ENCODE results near the gene PCDH1.
"Not testable (repeated sequence)": the region's sequence is repeated elsewhere in the genome, so short reads cannot be mapped to it uniquely, and the experiment has no call there.

The PCDH1 gene

GRCh38 chr5:141898448-141899049 is 20.3 kb upstream of the PCDH1 start:
- Histone ChIP-seq H3K79me2 (no peaks in the 10 kb centered on the region), H3K27ac (no peak overlapping the region), H3K4me1 (peaks cover 8% of the 10 kb centered on the region), H3K4me2 (ENCODE audit: low read length) (no peak overlapping the region), H3K27me3 (ENCODE audit: control insufficient read depth, insufficient read depth, low read length) (no peaks in the 10 kb centered on the region), H3K4me3 (ENCODE audit: low read depth, low read length) (no peak overlapping the region), H2AFZ (no peak overlapping the region), H3K9me3 (ENCODE audit: control insufficient read depth, low read length) (no peaks in the 10 kb centered on the region), H3K36me3 (ENCODE audit: control insufficient read depth, insufficient read depth, low read length) (no peaks in the 10 kb centered on the region), H3K9ac (no peak overlapping the region)
- no peak for TF ChIP-seq CTCF (IDR thresholded peaks at IDR 0.05)

- Histone ChIP-seq H3K79me2 (no peaks in the 10 kb centered on the region), H3K9me3 (ENCODE audit: control insufficient read depth, low read length) (no peaks in the 10 kb centered on the region), H3K36me3 (ENCODE audit: control insufficient read depth, insufficient read depth, low read length) (no peaks in the 10 kb centered on the region), H3K4me3 (ENCODE audit: low read depth, low read length) (no peak overlapping the region), H3K27ac (no peak overlapping the region), H3K4me2 (ENCODE audit: low read length) (no peak overlapping the region), H3K9ac (no peak overlapping the region), H2AFZ (no peak overlapping the region), H3K27me3 (ENCODE audit: control insufficient read depth, insufficient read depth, low read length) (no peaks in the 10 kb centered on the region), H3K4me1 (peaks cover 8% of the 10 kb centered on the region)
- TF ChIP-seq CTCF (IDR thresholded peaks at IDR 0.05) = no peak
Measured at GRCh38 chr5:141897425-141897824, 19.2 kb upstream of the PCDH1 start.

GRCh38 chr5:141890429-141890828 is 12.2 kb upstream of the PCDH1 start:
- not testable (repeated sequence) for H3K4me2 ChIP-seq (ENCODE audit: low read length); H3K36me3 ChIP-seq (ENCODE audit: control insufficient read depth, insufficient read depth, low read length); H3K27ac ChIP-seq; H3K4me1 ChIP-seq; H2AFZ ChIP-seq; H3K9ac ChIP-seq; H3K27me3 ChIP-seq (ENCODE audit: control insufficient read depth, insufficient read depth, low read length); H3K9me3 ChIP-seq (ENCODE audit: control insufficient read depth, low read length); H3K4me3 ChIP-seq (ENCODE audit: low read depth, low read length)
- peaks cover 19% of the 10 kb centered on the region for H3K79me2 ChIP-seq

GRCh38 chr5:141889282-141889871 is 11.2 kb upstream of the PCDH1 start:
- Histone ChIP-seq H3K27ac (no peak overlapping the region), H3K4me2 (ENCODE audit: low read length) (no peak overlapping the region), H3K9ac (no peak overlapping the region), H3K36me3 (ENCODE audit: control insufficient read depth, insufficient read depth, low read length) (no peaks in the 10 kb centered on the region), H3K27me3 (ENCODE audit: control insufficient read depth, insufficient read depth, low read length) (no peaks in the 10 kb centered on the region), H3K4me3 (ENCODE audit: low read depth, low read length) (no peak overlapping the region), H2AFZ (no peak overlapping the region), H3K9me3 (ENCODE audit: control insufficient read depth, low read length) (no peaks in the 10 kb centered on the region), H3K79me2 (peaks cover 28% of the 10 kb centered on the region), H3K4me1 (peaks cover 9% of the 10 kb centered on the region)
- peak; percentile 32 for TF ChIP-seq CTCF (IDR thresholded peaks at IDR 0.05)

GRCh38 chr5:141883892-141884318 is 5.7 kb upstream of the PCDH1 start:
- Histone ChIP-seq H3K4me1 (peaks cover 49% of the 10 kb centered on the region), H3K27me3 (ENCODE audit: control insufficient read depth, insufficient read depth, low read length) (peaks cover 6% of the 10 kb centered on the region), H3K9me3 (ENCODE audit: control insufficient read depth, low read length) (no peaks in the 10 kb centered on the region), H3K9ac (peak overlapping the region; percentile 47), H3K27ac (peak overlapping the region; percentile 99), H3K4me2 (ENCODE audit: low read length) (no peak overlapping the region), H3K79me2 (peaks cover 26% of the 10 kb centered on the region), H3K36me3 (ENCODE audit: control insufficient read depth, insufficient read depth, low read length) (no peaks in the 10 kb centered on the region), H3K4me3 (ENCODE audit: low read depth, low read length) (no peak overlapping the region), H2AFZ (peak overlapping the region; percentile 76)
- no peak for TF ChIP-seq CTCF (IDR thresholded peaks at IDR 0.05)
